Measurements from ENCODE around the gene ADAMTS17.

- TF ChIP-seq CTCF (IDR thresholded peaks at IDR 0.05), result no peak
- no peak for TF ChIP-seq POLR2A (IDR thresholded peaks at IDR 0.05)
Measured at GRCh38 chr15:99980752-99981151, 361.0 kb downstream of the ADAMTS17 start.
